Stomach smooth muscle (tissue), 2 donors: Measurements from ENCODE around the gene RABEP1.

Experiments used
- H3K27ac ChIP-seq: one replicate; pipeline ENCODE4 v1.7.0; 2013; ENCODE audit warnings: mild to moderate bottlenecking, low read length, inconsistent platforms
- H3K27me3 ChIP-seq, 2 donors: one replicate each; pipeline ENCODE4 v1.7.0; 2013; ENCODE audit warnings: low read length in 2 of 2; ENCODE audit not compliant: insufficient read depth in 2 of 2, control insufficient read depth in 1 of 2
- H3K36me3 ChIP-seq, 2 donors: one replicate each; pipeline ENCODE4 v1.7.0; 2013; ENCODE audit warnings: low read length in 2 of 2; ENCODE audit not compliant: control insufficient read depth in 2 of 2, insufficient read depth in 2 of 2
- H3K4me1 ChIP-seq: one replicate; pipeline ENCODE4 v1.7.0; 2013; ENCODE audit warnings: low read length; ENCODE audit not compliant: control insufficient read depth, insufficient read depth
- H3K4me3 ChIP-seq, 2 donors: one replicate each; pipeline ENCODE4 v1.7.0; 2013; ENCODE audit warnings: low read length in 2 of 2
- H3K9ac ChIP-seq, 2 donors: one replicate each; pipeline ENCODE4 v1.7.0; 2013; ENCODE audit warnings: low read length in 2 of 2, mild to moderate bottlenecking in 1 of 2
- H3K9me3 ChIP-seq, 2 donors: one replicate each; pipeline ENCODE4 v1.7.0; 2013; ENCODE audit warnings: low read length in 2 of 2; ENCODE audit not compliant: control insufficient read depth in 2 of 2
- donor health status: healthy.
- donor health status: Pancreatic carcinoma.

RABEP1 gene

GRCh38 chr17:5248821-5249479, 33.1 kb upstream of the RABEP1 start:
- H3K36me3 ChIP-seq: no peaks in the 10 kb centered on the region
- no peak overlapping the region for H3K27ac ChIP-seq
- no peak overlapping the region for H3K9ac ChIP-seq
- peaks cover 3 to 4% of the 10 kb centered on the region in 2 donors for H3K27me3 ChIP-seq
- no peaks in the 10 kb centered on the region for H3K4me1 ChIP-seq
- H3K4me3 ChIP-seq: no peak overlapping the region
- H3K9me3 ChIP-seq: no peaks in the 10 kb centered on the region

- Histone ChIP-seq H3K4me1 (no peaks in the 10 kb centered on the region), H3K27ac (no peak overlapping the region), H3K9me3 (no peaks in the 10 kb centered on the region), H3K9ac (no peak overlapping the region), H3K27me3 (peaks cover 3 to 4% of the 10 kb centered on the region in 2 donors), H3K4me3 (no peak overlapping the region), H3K36me3 (no peaks in the 10 kb centered on the region)
These were observed 32.5 kb upstream of the RABEP1 start for GRCh38 chr17:5249615-5250014.

GRCh38 chr17:5254414-5254813, 27.7 kb upstream of the RABEP1 start:
- H3K4me1 ChIP-seq: no peaks in the 10 kb centered on the region
- no peak overlapping the region for H3K27ac ChIP-seq
- no peaks in the 10 kb centered on the region for H3K27me3 ChIP-seq
- no peak overlapping the region for H3K9ac ChIP-seq
- no peak overlapping the region for H3K4me3 ChIP-seq
- no peaks in the 10 kb centered on the region for H3K9me3 ChIP-seq
- H3K36me3 ChIP-seq: no peaks in the 10 kb centered on the region

GRCh38 chr17:5254903-5255521, 27.1 kb upstream of the RABEP1 start:
- no peaks in the 10 kb centered on the region for H3K4me1 ChIP-seq
- H3K9ac ChIP-seq: no peak overlapping the region
- no peak overlapping the region for H3K27ac ChIP-seq
- H3K27me3 ChIP-seq: no peaks in the 10 kb centered on the region
- no peaks in the 10 kb centered on the region for H3K36me3 ChIP-seq
- no peak overlapping the region for H3K4me3 ChIP-seq
- H3K9me3 ChIP-seq: no peaks in the 10 kb centered on the region

- Histone ChIP-seq H3K27ac (no peak overlapping the region), H3K4me3 (no peak overlapping the region), H3K4me1 (no peaks in the 10 kb centered on the region), H3K36me3 (no peaks in the 10 kb centered on the region), H3K27me3 (no peaks in the 10 kb centered on the region), H3K9ac (no peak overlapping the region), H3K9me3 (no peaks in the 10 kb centered on the region)
These were observed 25.0 kb upstream of the RABEP1 start for GRCh38 chr17:5257124-5257523.

- H3K9ac ChIP-seq: no peak overlapping the region
- H3K4me1 ChIP-seq: no peaks in the 10 kb centered on the region
- no peaks in the 10 kb centered on the region for H3K36me3 ChIP-seq
- H3K27me3 ChIP-seq: no peaks in the 10 kb centered on the region
- H3K9me3 ChIP-seq: no peaks in the 10 kb centered on the region
- no peak overlapping the region for H3K4me3 ChIP-seq
- no peak overlapping the region for H3K27ac ChIP-seq
These were observed 21.5 kb upstream of the RABEP1 start for GRCh38 chr17:5260542-5260941.

GRCh38 chr17:5262416-5262991, 19.6 kb upstream of the RABEP1 start:
- no peaks in the 10 kb centered on the region for H3K36me3 ChIP-seq
- H3K9me3 ChIP-seq: no peaks in the 10 kb centered on the region
- no peak overlapping the region for H3K9ac ChIP-seq
- H3K4me3 ChIP-seq: no peak overlapping the region
- H3K27ac ChIP-seq: no peak overlapping the region
- no peaks in the 10 kb centered on the region for H3K27me3 ChIP-seq
- no peaks in the 10 kb centered on the region for H3K4me1 ChIP-seq

GRCh38 chr17:5263441-5263840, 18.6 kb upstream of the RABEP1 start:
- Histone ChIP-seq H3K4me3 (no peak overlapping the region), H3K27me3 (no peaks in the 10 kb centered on the region), H3K9me3 (no peaks in the 10 kb centered on the region), H3K9ac (no peak overlapping the region), H3K36me3 (no peaks in the 10 kb centered on the region), H3K4me1 (no peaks in the 10 kb centered on the region), H3K27ac (no peak overlapping the region)

- Histone ChIP-seq H3K4me1 (no peaks in the 10 kb centered on the region), H3K9me3 (no peaks in the 10 kb centered on the region), H3K4me3 (no peak overlapping the region), H3K27ac (no peak overlapping the region), H3K27me3 (no peaks in the 10 kb centered on the region), H3K9ac (no peak overlapping the region), H3K36me3 (no peaks in the 10 kb centered on the region)
These were observed 17.2 kb upstream of the RABEP1 start for GRCh38 chr17:5264893-5265292.

- Histone ChIP-seq H3K36me3 (no peaks in the 10 kb centered on the region), H3K4me1 (no peaks in the 10 kb centered on the region), H3K9ac (no peak overlapping the region)
These were observed 12.7 kb upstream of the RABEP1 start for GRCh38 chr17:5269241-5269960.

More at GRCh38 chr17:5269241-5269960, 12.7 kb upstream of the RABEP1 start:
- no peaks in the 10 kb centered on the region for H3K9me3 ChIP-seq
- H3K4me3 ChIP-seq: no peak overlapping the region
- no peak overlapping the region for H3K27ac ChIP-seq
- no peaks in the 10 kb centered on the region for H3K27me3 ChIP-seq
